HEK293 (cell line): ENCODE measurements around the gene FOXN4.

Experiments
- BCL11B ChIP-seq: fragments of 450-650 bp; formaldehyde crosslinking; IDR thresholded peaks from 2 replicates; pipeline ENCODE4 v1.5.1; 2016; ENCODE audit warnings: low read depth, missing biosample characterization, missing genetic modification characterization
- FEZF1 ChIP-seq: fragments of 450-650 bp; formaldehyde crosslinking; IDR thresholded peaks from 2 replicates; pipeline ENCODE4 v1.5.1; 2016; ENCODE audit warnings: missing biosample characterization, missing genetic modification characterization
- GLIS2 ChIP-seq: fragments of 450-650 bp; formaldehyde crosslinking; IDR thresholded peaks from 2 replicates; pipeline ENCODE4 v1.5.1; 2016; ENCODE audit warnings: missing biosample characterization, missing genetic modification characterization
- KLF1 ChIP-seq: fragments of 450-650 bp; formaldehyde crosslinking; IDR thresholded peaks from 2 replicates; pipeline ENCODE4 v1.5.1; 2016; ENCODE audit warnings: missing biosample characterization, missing genetic modification characterization
- OSR2 ChIP-seq: fragments of 450-650 bp; formaldehyde crosslinking; IDR thresholded peaks from 2 replicates; pipeline ENCODE4 v1.5.1; 2016; ENCODE audit warnings: missing biosample characterization, missing genetic modification characterization
- PATZ1 ChIP-seq: fragments of 450-650 bp; formaldehyde crosslinking; IDR thresholded peaks from 2 replicates; pipeline ENCODE4 v1.5.1; 2016; ENCODE audit warnings: missing biosample characterization, missing genetic modification characterization
- REPIN1 ChIP-seq: fragments of 450-650 bp; formaldehyde crosslinking; IDR thresholded peaks from 2 replicates; pipeline ENCODE4 v1.5.1; 2017; ENCODE audit warnings: missing biosample characterization, missing genetic modification characterization, low read depth
- REST ChIP-seq: fragments of 450-650 bp; formaldehyde crosslinking; IDR thresholded peaks from 2 replicates; pipeline ENCODE4 v1.5.1; 2016; ENCODE audit warnings: missing biosample characterization, missing genetic modification characterization
- WT1 ChIP-seq: fragments of 450-650 bp; formaldehyde crosslinking; IDR thresholded peaks from 2 replicates; pipeline ENCODE4 v1.5.1; 2016; ENCODE audit warnings: missing biosample characterization, missing genetic modification characterization
- ZBTB44 ChIP-seq: fragments of 450-650 bp; IDR thresholded peaks from 2 replicates; pipeline ENCODE4 v1.5.1; 2018; ENCODE audit warnings: missing biosample characterization, mild to moderate bottlenecking, missing genetic modification characterization
- ZBTB8A ChIP-seq: fragments of 450-650 bp; formaldehyde crosslinking; IDR thresholded peaks from 2 replicates; pipeline ENCODE4 v1.5.1; 2016; ENCODE audit warnings: missing biosample characterization, missing genetic modification characterization
- ZFHX2 ChIP-seq: fragments of 450-650 bp; formaldehyde crosslinking; conservative IDR thresholded peaks from 2 replicates; pipeline ENCODE4 v1.5.1; 2016; ENCODE audit warnings: missing biosample characterization, missing genetic modification characterization
- ZNF132 ChIP-seq: fragments of 450-650 bp; formaldehyde crosslinking; IDR thresholded peaks from 2 replicates; pipeline ENCODE4 v1.5.1; 2017; ENCODE audit warnings: missing biosample characterization, missing genetic modification characterization, borderline replicate concordance
- ZNF16 ChIP-seq: fragments of 450-650 bp; formaldehyde crosslinking; IDR thresholded peaks from 2 replicates; pipeline ENCODE4 v1.5.1; 2016; ENCODE audit warnings: low read depth, missing biosample characterization, missing genetic modification characterization
- ZNF292 ChIP-seq: fragments of 450-650 bp; formaldehyde crosslinking; IDR thresholded peaks from 2 replicates; pipeline ENCODE4 v1.5.1; 2016; ENCODE audit warnings: low read depth, missing biosample characterization, missing genetic modification characterization, borderline replicate concordance
- ZNF341 ChIP-seq: fragments of 450-650 bp; formaldehyde crosslinking; IDR thresholded peaks from 2 replicates; pipeline ENCODE4; 2016; ENCODE audit warnings: low read depth, missing biosample characterization, missing genetic modification characterization
- ZNF423 ChIP-seq: fragments of 450-650 bp; formaldehyde crosslinking; IDR thresholded peaks from 2 replicates; pipeline ENCODE4 v1.5.1; 2016; ENCODE audit warnings: missing biosample characterization, missing genetic modification characterization
- ZNF530 ChIP-seq: fragments of 450-650 bp; formaldehyde crosslinking; IDR thresholded peaks from 2 replicates; pipeline ENCODE4 v1.5.1; 2016; ENCODE audit warnings: low read depth, missing biosample characterization, missing genetic modification characterization
- ZNF621 ChIP-seq: fragments of 450-650 bp; formaldehyde crosslinking; IDR thresholded peaks from 2 replicates; pipeline ENCODE4 v1.5.1; 2017; ENCODE audit warnings: missing biosample characterization, missing genetic modification characterization
- ZNF626 ChIP-seq: fragments of 450-650 bp; sonication (Bioruptor Pico); formaldehyde crosslinking; IDR thresholded peaks from 2 replicates; pipeline ENCODE4 v1.5.1; 2018; ENCODE audit warnings: missing biosample characterization, missing genetic modification characterization, inconsistent platforms
- TF ChIP-seq, protein P1 (sequence below): fragments of 450-650 bp; formaldehyde crosslinking; IDR thresholded peaks from 2 replicates; pipeline ENCODE4 v1.5.1; 2016; ENCODE audit warnings: missing biosample characterization, missing genetic modification characterization

The FOXN4 gene

GRCh38 chr12:109304485-109304884 is 4.6 kb downstream of the FOXN4 start (continued):
- TF ChIP-seq ZNF16 (tag by site-specific recombination), result no peak
- TF ChIP-seq REST (tag by site-specific recombination), result no peak
- TF ChIP-seq ZNF292 (tag by site-specific recombination), result no peak
- TF ChIP-seq WT1 (tag by site-specific recombination), result peak; percentile 49; the same call in 1 of the 2 replicates
- peak; percentile 52; the same call in 1 of the 2 replicates for TF ChIP-seq GLIS2 (tag by site-specific recombination)
- TF ChIP-seq FEZF1, result peak; percentile 43
- TF ChIP-seq ZNF341 (tag by site-specific recombination), result no peak; the same call in 1 of the 2 replicates
- TF ChIP-seq ZFHX2 (tag by site-specific recombination), result peak; percentile 82
- TF ChIP-seq KLF1 (tag by site-specific recombination), result peak; percentile 91
- TF ChIP-seq REPIN1, result no peak
- TF ChIP-seq ZNF626, result no peak
- peak; percentile 70; the same call in 1 of the 2 replicates for TF ChIP-seq PATZ1
- TF ChIP-seq ZBTB44 (tag by site-specific recombination), result peak; percentile 58; the same call in 1 of the 2 replicates
- TF ChIP-seq OSR2, result peak; percentile 97
- no peak for TF ChIP-seq ZNF621 (tag by site-specific recombination)
- no peak for TF ChIP-seq ZNF530 (tag by site-specific recombination)
- peak; percentile 76 for TF ChIP-seq ZBTB8A (tag by site-specific recombination)
- no peak for TF ChIP-seq BCL11B (tag by site-specific recombination)
- TF ChIP-seq ZNF423 (tag by site-specific recombination), result peak; percentile 93
- no peak for TF ChIP-seq ZNF132 (tag by site-specific recombination)
- TF ChIP-seq, protein P1, sequence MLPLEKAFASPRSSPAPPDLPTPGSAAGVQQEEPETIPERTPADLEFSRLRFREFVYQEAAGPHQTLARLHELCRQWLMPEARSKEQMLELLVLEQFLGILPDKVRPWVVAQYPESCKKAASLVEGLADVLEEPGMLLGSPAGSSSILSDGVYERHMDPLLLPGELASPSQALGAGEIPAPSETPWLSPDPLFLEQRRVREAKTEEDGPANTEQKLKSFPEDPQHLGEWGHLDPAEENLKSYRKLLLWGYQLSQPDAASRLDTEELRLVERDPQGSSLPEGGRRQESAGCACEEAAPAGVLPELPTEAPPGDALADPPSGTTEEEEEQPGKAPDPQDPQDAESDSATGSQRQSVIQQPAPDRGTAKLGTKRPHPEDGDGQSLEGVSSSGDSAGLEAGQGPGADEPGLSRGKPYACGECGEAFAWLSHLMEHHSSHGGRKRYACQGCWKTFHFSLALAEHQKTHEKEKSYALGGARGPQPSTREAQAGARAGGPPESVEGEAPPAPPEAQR (tag by site-specific recombination), result no peak
